VCaP (cell line): ENCODE data around the gene RNF13.

Experiments
- H3K27ac ChIP-seq: fragments of 450-650 bp; 2 replicates; pipeline ENCODE4 v1.5.1; 2017
- CTCF ChIP-seq: fragments of 450-650 bp; conservative IDR thresholded peaks from 2 replicates; pipeline ENCODE4 v1.5.1; 2017; ENCODE audit warnings: mild to moderate bottlenecking, moderate library complexity

RNF13 gene

GRCh38 chr3:149902498-149903139, 89.6 kb downstream of the RNF13 start:
- peak; percentile 28 for TF ChIP-seq CTCF
- no peak overlapping the region for H3K27ac ChIP-seq

GRCh38 chr3:149906036-149906435, 93.0 kb downstream of the RNF13 start:
- TF ChIP-seq CTCF: no peak
- no peak overlapping the region for H3K27ac ChIP-seq

- TF ChIP-seq CTCF: no peak
These were observed 95.5 kb downstream of the RNF13 start for GRCh38 chr3:149908424-149908957.

GRCh38 chr3:149909923-149910322, 96.9 kb downstream of the RNF13 start:
- TF ChIP-seq CTCF: no peak
- H3K27ac ChIP-seq: no peak overlapping the region

More at GRCh38 chr3:149908424-149908957, 95.5 kb downstream of the RNF13 start:
- no peak overlapping the region for H3K27ac ChIP-seq

GRCh38 chr3:149917124-149917667, 104.2 kb downstream of the RNF13 start:
- H3K27ac ChIP-seq: no peak overlapping the region
- no peak for TF ChIP-seq CTCF

GRCh38 chr3:149919509-149919908, 106.5 kb downstream of the RNF13 start:
- no peak overlapping the region for H3K27ac ChIP-seq
- no peak for TF ChIP-seq CTCF

GRCh38 chr3:149920119-149920518, 107.1 kb downstream of the RNF13 start:
- no peak overlapping the region for H3K27ac ChIP-seq
- TF ChIP-seq CTCF: no peak
